Panc1 (cell line): ENCODE data around the gene CACNA1B. TPM values are rescaled to one million over a fixed set of nuclear protein-coding genes. Genes with fewer than 3 reads are reported as not detected.

ENCODE experiments used
- ATAC-seq: fragments of 200-7000 bp; cut with Tn5 transposase; 2 replicates; pipeline ENCODE4 v1.9.1; 2020; ENCODE audit warnings: mild to moderate bottlenecking, moderate library complexity
- BruUV-seq: library from RNA; stranded (reverse); fragments of 400-500 nt; replicated peaks from 2 replicates; lab custom pipeline; 2021; lab: Mats Ljungman, UMichigan
- CTCF ChIA-PET: fragments of 300-600 bp; sonication (Branson Sonifier 250); formaldehyde crosslinking; loops from one replicate; lab custom pipeline; 2022; ENCODE audit warnings: antibody characterized with exemption; lab: Charles Lee
- POLR2A ChIA-PET: fragments of 300-600 bp; sonication (Branson Sonifier 250); formaldehyde crosslinking; loops from one replicate; lab custom pipeline; 2022; ENCODE audit warnings: antibody characterized with exemption; lab: Charles Lee
- DNase-seq: peaks from one replicate; pipeline ENCODE4 v3.0.0-alpha.2; 2010; ENCODE audit warnings: low read depth, low spot score
- H3K27ac ChIP-seq: 2 replicates; pipeline ENCODE4 v1.5.1; 2011; ENCODE audit warnings: mild to moderate bottlenecking, low read length, inconsistent platforms
- H3K27me3 ChIP-seq: fragments of 200-500 bp; sonication (Bioruptor generic); 2 replicates; pipeline ENCODE4 v1.6.0; 2014; ENCODE audit warnings: low read length, inconsistent platforms; ENCODE audit not compliant: control insufficient read depth, insufficient read depth
- H3K36me3 ChIP-seq: fragments of 200-500 bp; sonication (Bioruptor generic); 2 replicates; pipeline ENCODE4 v1.5.1; 2014; ENCODE audit warnings: inconsistent platforms, mild to moderate bottlenecking, low read length, moderate library complexity; ENCODE audit not compliant: control insufficient read depth, insufficient read depth
- H3K4me1 ChIP-seq: 2 replicates; pipeline ENCODE4 v1.5.1; 2011; ENCODE audit warnings: inconsistent platforms, mild to moderate bottlenecking, low read length, moderate library complexity; ENCODE audit not compliant: control insufficient read depth, insufficient read depth
- H3K4me3 ChIP-seq, 2 experiments: 2 replicates each; pipeline ENCODE4 v1.5.1; 2011 to 2012; ENCODE audit warnings: low read depth in 2 of 2, low read length in 2 of 2, mild to moderate bottlenecking in 2 of 2, inconsistent platforms in 1 of 2, moderate library complexity in 1 of 2
- H3K9me3 ChIP-seq: fragments of 200-500 bp; sonication (Bioruptor generic); 2 replicates; pipeline ENCODE4 v1.5.1; 2014; ENCODE audit warnings: low read depth, mild to moderate bottlenecking, inconsistent platforms, low read length, moderate library complexity; ENCODE audit not compliant: control insufficient read depth, insufficient read depth
- CTCF ChIP-seq: fragments of 450-650 bp; IDR thresholded peaks from 2 replicates; pipeline ENCODE4 v1.5.1; 2017; ENCODE audit warnings: mild to moderate bottlenecking
- POLR2AphosphoS5 ChIP-seq: IDR thresholded peaks from 2 replicates; pipeline ENCODE4 v1.6.1; 2012; ENCODE audit warnings: mild to moderate bottlenecking, low read depth, low read length, moderate library complexity
- REST ChIP-seq, 2 experiments: IDR thresholded peaks; 2 replicates each; pipeline ENCODE4 v1.6.1; 2011 to 2012; ENCODE audit warnings: low read depth in 2 of 2, control low read depth in 1 of 2, low read length in 1 of 2, mild to moderate bottlenecking in 1 of 2, moderate library complexity in 1 of 2; ENCODE audit not compliant: insufficient read depth in 1 of 2
- SIN3A ChIP-seq: IDR thresholded peaks from 2 replicates; pipeline ENCODE4 v1.6.1; 2012; ENCODE audit warnings: low read depth, mild to moderate bottlenecking, low read length, moderate library complexity, borderline replicate concordance; ENCODE audit not compliant: insufficient read depth
- TCF7L2 ChIP-seq: IDR thresholded peaks from 2 replicates; pipeline ENCODE4 v1.6.1; 2011; ENCODE audit warnings: mild to moderate bottlenecking, low read depth, low read length, inconsistent platforms
- in situ Hi-C: cut with HindIII; loops from 2 replicates; pipeline ENCODE4 v1.10.0; 2016; ENCODE audit warnings: low sequenced_read_pairs, low pct_unique_long_range_greater_than_20kb
- intact Hi-C: fragments of 100-400 bp; cut with micrococcal nuclease; formaldehyde crosslinking; loops from one replicate; pipeline ENCODE4 v1.10.0; 2022; ENCODE audit not compliant: unreplicated experiment
- total RNA-seq: library from RNA; stranded (reverse); gene quantifications from one replicate; pipeline ENCODE4 v1.2.1, GENCODE V29; 2021; ENCODE audit not compliant: unreplicated experiment

CACNA1B gene
- total RNA-seq, 1 experiment from 2014 or later: 0.49 TPM

GRCh38 chr9:137975527-137975913 is 97.9 kb downstream of the CACNA1B start:
- H3K36me3 ChIP-seq: no peaks in the 10 kb centered on the region
- no peak for DNase-seq
- ChIA-PET POLR2A (no interaction called here), CTCF (no interaction called here)
- no peaks in the 10 kb centered on the region for H3K27me3 ChIP-seq
- H3K27ac ChIP-seq: no peak overlapping the region
- no peak overlapping the region for H3K4me3 ChIP-seq
- ATAC-seq: no peak
- no peaks in the 10 kb centered on the region for H3K4me1 ChIP-seq
- in situ Hi-C loops (no loop called here), intact Hi-C loops (no loop called here)
- BruUV-seq: no TSS peak
- TF ChIP-seq CTCF: no peak
- no peak for TF ChIP-seq TCF7L2
- TF ChIP-seq POLR2AphosphoS5: no peak
- no peak for TF ChIP-seq SIN3A
- TF ChIP-seq REST (IDR thresholded peaks at IDR 0.05; ENCODE audit: insufficient read depth in 1 of 2, low read depth in 2 of 2, low read length in 1 of 2): no peak
- no peaks in the 10 kb centered on the region for H3K9me3 ChIP-seq

- Histone ChIP-seq H3K4me3 (no peak overlapping the region), H3K27me3 (no peaks in the 10 kb centered on the region), H3K36me3 (no peaks in the 10 kb centered on the region), H3K9me3 (no peaks in the 10 kb centered on the region), H3K27ac (no peak overlapping the region), H3K4me1 (no peaks in the 10 kb centered on the region)
- intact Hi-C loops: no loop called here
- ChIA-PET CTCF (no interaction called here), POLR2A (no interaction called here)
- ATAC-seq: no peak
- BruUV-seq: no TSS peak
- TF ChIP-seq REST (IDR thresholded peaks at IDR 0.05; ENCODE audit: insufficient read depth in 1 of 2, low read depth in 2 of 2, low read length in 1 of 2) (no peak), POLR2AphosphoS5 (no peak)
- DNase-seq: no peak
- in situ Hi-C loops: no loop called here
Measured at GRCh38 chr9:137975936-137976565, 98.5 kb downstream of the CACNA1B start.
